WTC11 (cell line): ENCODE results near the gene DNAAF1. TPM values are rescaled to one million over a fixed set of nuclear protein-coding genes. Genes with fewer than 3 reads are reported as not detected.

Experiments used
- ATAC-seq: fragments of 200-7000 bp; cut with Tn5 transposase; 2 replicates; pipeline ENCODE4 v1.10.0; 2021; ENCODE audit warnings: mild to moderate bottlenecking, moderate library complexity
- CTCF ChIA-PET: fragments of 300-600 bp; sonication (Branson Sonifier 250); formaldehyde crosslinking; loops from one replicate; lab custom pipeline; 2021; ENCODE audit warnings: antibody characterized with exemption; lab: Charles Lee
- POLR2A ChIA-PET: fragments of 350-600 bp; sonication (Branson Sonifier 250); formaldehyde crosslinking; loops from one replicate; lab custom pipeline; 2021; ENCODE audit warnings: antibody characterized with exemption; lab: Charles Lee
- DNase-seq: peaks from one replicate; pipeline ENCODE4 v3.0.0; 2021; ENCODE audit warnings: low spot score
- H3K27ac Mint-ChIP-seq: 2 replicates; pipeline ENCODE4 v1.8.0; 2021; ENCODE audit warnings: mixed read lengths
- H3K27me3 Mint-ChIP-seq: 2 replicates; pipeline ENCODE4 v1.8.0; 2021; ENCODE audit warnings: low read depth, mild to moderate bottlenecking, moderate library complexity, mixed read lengths
- H3K36me3 Mint-ChIP-seq: 2 replicates; pipeline ENCODE4 v1.8.0; 2021; ENCODE audit warnings: mixed read lengths
- H3K4me1 Mint-ChIP-seq: 2 replicates; pipeline ENCODE4 v1.8.0; 2022; ENCODE audit warnings: mixed read lengths
- H3K4me3 Mint-ChIP-seq: 2 replicates; pipeline ENCODE4 v1.8.0; 2021; ENCODE audit warnings: mild to moderate bottlenecking, moderate library complexity, mixed read lengths
- H3K9me3 Mint-ChIP-seq: 2 replicates; pipeline ENCODE4 v1.8.0; 2021; ENCODE audit warnings: mixed read lengths
- ATF1 ChIP-seq: sonication (generic); formaldehyde crosslinking; IDR thresholded peaks from 2 replicates; pipeline ENCODE4 v1.8.1; 2023; ENCODE audit warnings: mild to moderate bottlenecking, moderate library complexity, missing genetic modification reagents
- CBFB ChIP-seq: sonication (generic); formaldehyde crosslinking; IDR thresholded peaks from 2 replicates; pipeline ENCODE4 v1.8.1; 2022; ENCODE audit warnings: mild to moderate bottlenecking, low read depth, missing genetic modification reagents
- CTCF ChIP-seq: fragments of 200-600 bp; IDR thresholded peaks from 2 replicates; pipeline ENCODE4 v1.8.0; 2022; ENCODE audit warnings: antibody characterized with exemption
- ESRRA ChIP-seq: sonication (generic); formaldehyde crosslinking; IDR thresholded peaks from 2 replicates; pipeline ENCODE4 v1.8.1; 2022; ENCODE audit warnings: mild to moderate bottlenecking, missing genetic modification reagents, borderline replicate concordance
- ETV6 ChIP-seq: sonication (generic); formaldehyde crosslinking; IDR thresholded peaks from 2 replicates; pipeline ENCODE4 v1.8.1; 2022; ENCODE audit warnings: mild to moderate bottlenecking, missing genetic modification reagents
- FOXP4 ChIP-seq: sonication (generic); formaldehyde crosslinking; IDR thresholded peaks from 2 replicates; pipeline ENCODE4 v1.8.0; 2022; ENCODE audit warnings: mild to moderate bottlenecking, missing genetic modification reagents
- IRF2 ChIP-seq: sonication (generic); formaldehyde crosslinking; IDR thresholded peaks from 2 replicates; pipeline ENCODE4 v1.8.0; 2022; ENCODE audit warnings: low read depth, missing genetic modification reagents, borderline replicate concordance
- JAZF1 ChIP-seq: fragments of 250-450 bp; sonication (Bioruptor Pico); IDR thresholded peaks from 2 replicates; pipeline ENCODE4 v1.9.0; 2021; ENCODE audit warnings: moderate library complexity, mild to moderate bottlenecking, inconsistent platforms
- NFATC4 ChIP-seq: fragments of 250-450 bp; sonication (Bioruptor Pico); IDR thresholded peaks from 2 replicates; pipeline ENCODE4 v1.9.0; 2021; ENCODE audit warnings: mild to moderate bottlenecking
- NR2C2 ChIP-seq: sonication (generic); formaldehyde crosslinking; IDR thresholded peaks from 2 replicates; pipeline ENCODE4 v1.8.0; 2022; ENCODE audit warnings: mild to moderate bottlenecking, missing genetic modification reagents
- NR3C1 ChIP-seq: sonication (generic); formaldehyde crosslinking; conservative IDR thresholded peaks from 2 replicates; pipeline ENCODE4 v1.8.1; 2023; ENCODE audit warnings: low read depth, mild to moderate bottlenecking, missing genetic modification reagents
- RELA ChIP-seq: sonication (generic); formaldehyde crosslinking; IDR thresholded peaks from 2 replicates; pipeline ENCODE4 v1.8.1; 2022; ENCODE audit warnings: missing genetic modification reagents, mild to moderate bottlenecking, borderline replicate concordance
- SMAD3 ChIP-seq: sonication (generic); formaldehyde crosslinking; IDR thresholded peaks from 2 replicates; pipeline ENCODE4 v1.8.0; 2022; ENCODE audit warnings: missing genetic modification reagents, mild to moderate bottlenecking, borderline replicate concordance
- SP1 ChIP-seq: sonication (generic); formaldehyde crosslinking; conservative IDR thresholded peaks from 2 replicates; pipeline ENCODE4 v1.8.1; 2022; ENCODE audit warnings: missing genetic modification reagents
- TCF7 ChIP-seq: sonication (generic); formaldehyde crosslinking; IDR thresholded peaks from 2 replicates; pipeline ENCODE4 v1.8.0; 2022; ENCODE audit warnings: mild to moderate bottlenecking, low read depth, missing genetic modification reagents, moderate library complexity
- TEAD4 ChIP-seq: sonication (generic); formaldehyde crosslinking; IDR thresholded peaks from 2 replicates; pipeline ENCODE4 v1.8.0; 2022; ENCODE audit warnings: mild to moderate bottlenecking, missing genetic modification reagents
- TP53 ChIP-seq: sonication (generic); formaldehyde crosslinking; IDR thresholded peaks from 2 replicates; pipeline ENCODE4 v1.8.1; 2023; ENCODE audit warnings: mild to moderate bottlenecking, missing genetic modification reagents
- ZNF121 ChIP-seq: sonication (generic); formaldehyde crosslinking; IDR thresholded peaks from 2 replicates; pipeline ENCODE4 v1.8.0; 2023; ENCODE audit warnings: missing genetic modification reagents
- ZNF416 ChIP-seq: fragments of 250-450 bp; sonication (Bioruptor Pico); IDR thresholded peaks from 2 replicates; pipeline ENCODE4 v1.9.0; 2021; ENCODE audit warnings: mild to moderate bottlenecking, inconsistent platforms
- ZSCAN18 ChIP-seq: fragments of 250-450 bp; sonication (Bioruptor Pico); IDR thresholded peaks from 2 replicates; pipeline ENCODE4 v2.1.2; 2022; ENCODE audit warnings: mild to moderate bottlenecking, moderate library complexity
- total RNA-seq: library from RNA; stranded (reverse); gene quantifications from 3 replicates; pipeline ENCODE4 v1.2.3, GENCODE V29; 2021
- TF ChIP-seq, protein P1 (sequence below): sonication (generic); formaldehyde crosslinking; IDR thresholded peaks from 2 replicates; pipeline ENCODE4 v1.8.0; 2022; ENCODE audit warnings: mild to moderate bottlenecking, missing genetic modification reagents
- TF ChIP-seq, protein P2 (sequence below): sonication (generic); formaldehyde crosslinking; IDR thresholded peaks from 2 replicates; pipeline ENCODE4 v1.8.0; 2023; ENCODE audit warnings: missing genetic modification reagents, mild to moderate bottlenecking, borderline replicate concordance

The DNAAF1 gene
- total RNA-seq, 1 experiment from 2014 or later: 0.20 TPM

GRCh38 chr16:84120023-84120422 lies 25.1 kb upstream of the DNAAF1 start (continued):
- TF ChIP-seq, protein P1, sequence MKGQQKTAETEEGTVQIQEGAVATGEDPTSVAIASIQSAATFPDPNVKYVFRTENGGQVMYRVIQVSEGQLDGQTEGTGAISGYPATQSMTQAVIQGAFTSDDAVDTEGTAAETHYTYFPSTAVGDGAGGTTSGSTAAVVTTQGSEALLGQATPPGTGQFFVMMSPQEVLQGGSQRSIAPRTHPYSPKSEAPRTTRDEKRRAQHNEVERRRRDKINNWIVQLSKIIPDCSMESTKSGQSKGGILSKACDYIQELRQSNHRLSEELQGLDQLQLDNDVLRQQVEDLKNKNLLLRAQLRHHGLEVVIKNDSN: no peak
- TF ChIP-seq TP53 (CRISPR knock-in tag) (no peak), ATF1 (CRISPR knock-in tag) (no peak), NR3C1 (CRISPR knock-in tag) (no peak), CBFB (no peak), TCF7 (no peak), FOXP4 (no peak)
- TF ChIP-seq, all 79 proteins: peak for 0

DNA sequence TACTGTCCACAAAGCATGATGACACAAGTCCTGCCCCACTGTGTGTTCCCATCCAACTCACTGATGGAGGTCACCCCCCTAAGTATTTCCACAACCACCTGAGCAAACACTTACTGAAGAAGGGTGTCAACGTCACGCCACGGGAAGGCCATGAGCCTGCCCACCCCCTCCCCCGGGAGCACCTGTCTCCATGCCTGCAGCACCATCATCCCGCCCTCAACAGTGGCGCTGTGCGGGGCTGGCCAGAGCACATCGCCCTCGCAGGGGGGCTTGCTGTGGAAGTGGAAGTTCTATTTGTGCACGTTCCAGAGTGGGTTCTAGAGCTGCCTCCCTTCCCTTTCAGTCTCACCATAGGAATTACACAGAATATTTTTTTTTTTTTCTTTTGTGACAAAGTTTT lies 24.1 kb upstream of the DNAAF1 start:
- Mint-ChIP-seq H3K4me3 (no peak overlapping the region), H3K36me3 (peaks cover 23% of the 10 kb centered on the region), H3K27me3 (no peaks in the 10 kb centered on the region), H3K27ac (no peak overlapping the region), H3K9me3 (no peaks in the 10 kb centered on the region), H3K4me1 (0 out of 2 replicates have a peak, but pooled peaks cover 4% of the 10 kb centered on the region)
- ChIA-PET POLR2A (no interaction called here), CTCF (no interaction called here)
- no peak for ATAC-seq
- TF ChIP-seq NR3C1 (CRISPR knock-in tag): no peak
- TF ChIP-seq IRF2 (CRISPR knock-in tag): no peak
- TF ChIP-seq NR2C2 (CRISPR knock-in tag): no peak
- TF ChIP-seq ZSCAN18 (CRISPR knock-in tag): no peak
- TF ChIP-seq SMAD3 (CRISPR knock-in tag): no peak
- TF ChIP-seq ATF1 (CRISPR knock-in tag): no peak
- TF ChIP-seq TP53 (CRISPR knock-in tag): no peak
- DNase-seq: no peak

DNA sequence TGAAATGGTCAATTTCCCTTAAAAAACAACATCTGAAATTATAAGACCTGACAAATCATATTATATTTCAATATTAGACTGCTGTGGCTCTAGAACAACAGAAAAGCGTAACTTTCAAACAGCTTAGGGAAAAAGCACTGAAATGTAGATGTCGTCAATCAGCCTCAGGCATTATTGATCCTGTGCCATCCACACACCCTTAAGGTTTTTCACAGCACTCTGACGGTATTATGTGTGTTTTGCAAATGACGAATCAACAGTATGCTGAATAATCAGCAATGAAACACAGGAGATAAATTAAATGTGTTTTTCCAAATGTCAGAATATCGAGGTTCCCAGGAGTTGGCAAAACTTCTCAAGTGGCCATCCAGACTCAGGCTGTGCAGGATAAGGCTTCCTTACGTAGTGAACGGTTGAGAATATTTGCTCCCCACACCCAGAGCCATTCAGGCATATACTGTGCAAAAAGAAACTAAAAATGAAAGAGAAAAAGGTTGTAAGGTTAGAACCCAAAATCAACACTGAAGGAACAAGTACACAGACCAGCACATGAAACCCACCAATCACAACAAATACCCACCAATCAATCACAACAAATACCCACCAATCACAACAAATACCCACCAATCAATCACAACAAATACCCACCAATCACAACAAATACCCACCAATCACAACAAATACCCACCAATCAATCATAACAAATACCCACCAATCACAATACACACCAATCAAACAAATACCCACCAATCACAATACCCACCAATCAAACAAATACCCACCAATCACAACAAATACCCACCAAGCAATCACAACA lies 20.6 kb upstream of the DNAAF1 start:
- Mint-ChIP-seq H3K4me1 (no peaks in the 10 kb centered on the region), H3K27ac (no peak overlapping the region), H3K36me3 (peaks cover 42% of the 10 kb centered on the region), H3K9me3 (no peaks in the 10 kb centered on the region), H3K4me3 (no peak overlapping the region), H3K27me3 (no peaks in the 10 kb centered on the region)
- DNase-seq (no peak), ATAC-seq (no peak)
- CTCF ChIA-PET: no interaction called here
- POLR2A ChIA-PET: interaction anchor here (1.2 kb wide), 1 partner anchor 12 kb away, joined by 3 read pairs; no protein-coding TSS in a partner anchor
- TF ChIP-seq SP1 (CRISPR knock-in tag): no peak
- no peak for TF ChIP-seq SMAD3 (CRISPR knock-in tag)
- TF ChIP-seq TEAD4 (CRISPR knock-in tag): no peak
- TF ChIP-seq ESRRA: no peak
- no peak for TF ChIP-seq JAZF1 (CRISPR knock-in tag)
- TF ChIP-seq, protein P2, sequence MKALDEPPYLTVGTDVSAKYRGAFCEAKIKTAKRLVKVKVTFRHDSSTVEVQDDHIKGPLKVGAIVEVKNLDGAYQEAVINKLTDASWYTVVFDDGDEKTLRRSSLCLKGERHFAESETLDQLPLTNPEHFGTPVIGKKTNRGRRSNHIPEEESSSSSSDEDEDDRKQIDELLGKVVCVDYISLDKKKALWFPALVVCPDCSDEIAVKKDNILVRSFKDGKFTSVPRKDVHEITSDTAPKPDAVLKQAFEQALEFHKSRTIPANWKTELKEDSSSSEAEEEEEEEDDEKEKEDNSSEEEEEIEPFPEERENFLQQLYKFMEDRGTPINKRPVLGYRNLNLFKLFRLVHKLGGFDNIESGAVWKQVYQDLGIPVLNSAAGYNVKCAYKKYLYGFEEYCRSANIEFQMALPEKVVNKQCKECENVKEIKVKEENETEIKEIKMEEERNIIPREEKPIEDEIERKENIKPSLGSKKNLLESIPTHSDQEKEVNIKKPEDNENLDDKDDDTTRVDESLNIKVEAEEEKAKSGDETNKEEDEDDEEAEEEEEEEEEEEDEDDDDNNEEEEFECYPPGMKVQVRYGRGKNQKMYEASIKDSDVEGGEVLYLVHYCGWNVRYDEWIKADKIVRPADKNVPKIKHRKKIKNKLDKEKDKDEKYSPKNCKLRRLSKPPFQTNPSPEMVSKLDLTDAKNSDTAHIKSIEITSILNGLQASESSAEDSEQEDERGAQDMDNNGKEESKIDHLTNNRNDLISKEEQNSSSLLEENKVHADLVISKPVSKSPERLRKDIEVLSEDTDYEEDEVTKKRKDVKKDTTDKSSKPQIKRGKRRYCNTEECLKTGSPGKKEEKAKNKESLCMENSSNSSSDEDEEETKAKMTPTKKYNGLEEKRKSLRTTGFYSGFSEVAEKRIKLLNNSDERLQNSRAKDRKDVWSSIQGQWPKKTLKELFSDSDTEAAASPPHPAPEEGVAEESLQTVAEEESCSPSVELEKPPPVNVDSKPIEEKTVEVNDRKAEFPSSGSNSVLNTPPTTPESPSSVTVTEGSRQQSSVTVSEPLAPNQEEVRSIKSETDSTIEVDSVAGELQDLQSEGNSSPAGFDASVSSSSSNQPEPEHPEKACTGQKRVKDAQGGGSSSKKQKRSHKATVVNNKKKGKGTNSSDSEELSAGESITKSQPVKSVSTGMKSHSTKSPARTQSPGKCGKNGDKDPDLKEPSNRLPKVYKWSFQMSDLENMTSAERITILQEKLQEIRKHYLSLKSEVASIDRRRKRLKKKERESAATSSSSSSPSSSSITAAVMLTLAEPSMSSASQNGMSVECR (CRISPR knock-in tag): no peak
- no peak for TF ChIP-seq ETV6
- TF ChIP-seq ZNF416 (CRISPR knock-in tag): no peak
- TF ChIP-seq ZNF121 (CRISPR knock-in tag): no peak
- no peak for TF ChIP-seq CTCF
- TF ChIP-seq, protein P1: no peak
- TF ChIP-seq NFATC4: no peak
- no peak for TF ChIP-seq RELA (CRISPR knock-in tag)
